IgD-negative memory B cell (primary cell): ENCODE data around the gene MYH11. TPM values are rescaled to one million over a fixed set of nuclear protein-coding genes. Genes with fewer than 3 reads are reported as not detected.
"Not testable (repeated sequence)": the region's sequence is repeated elsewhere in the genome, so short reads cannot be mapped to it uniquely, and the experiment has no call there.

Source experiments
- H3K27ac Mint-ChIP-seq, 3 donors: one replicate each; pipeline ENCODE4 v1.8.0; 2020 to 2022; ENCODE audit warnings: mild to moderate bottlenecking in 3 of 3, mixed read lengths in 3 of 3, moderate library complexity in 1 of 3
- H3K27me3 Mint-ChIP-seq: one replicate; pipeline ENCODE4 v1.8.0; 2021; ENCODE audit warnings: mixed read lengths
- H3K36me3 Mint-ChIP-seq: one replicate; pipeline ENCODE4 v1.8.0; 2020; ENCODE audit warnings: mild to moderate bottlenecking, mixed read lengths
- H3K4me1 Mint-ChIP-seq, 3 donors: one replicate each; pipeline ENCODE4 v1.8.0; 2020 to 2022; ENCODE audit warnings: mixed read lengths in 3 of 3, mild to moderate bottlenecking in 1 of 3
- H3K4me3 Mint-ChIP-seq, 4 donors: one replicate each; pipeline ENCODE4 v1.8.0; 2020 to 2022; ENCODE audit warnings: mild to moderate bottlenecking in 4 of 4, mixed read lengths in 4 of 4, moderate library complexity in 3 of 4
- H3K9me3 Mint-ChIP-seq, 3 donors: one replicate each; pipeline ENCODE4 v1.8.0; 2020 to 2021; ENCODE audit warnings: mixed read lengths in 3 of 3, mild to moderate bottlenecking in 1 of 3
- polyA plus RNA-seq: library from polyadenylated mRNA; unstranded; fragments of 300-500 nt; fragmentation: Illumina TruSeq; gene quantifications from one replicate; pipeline ENCODE4 v1.2.3, GENCODE V29; 2021

The MYH11 gene
- polyA plus RNA-seq, 1 donor from 2014 or later, result 3.9 TPM

- peaks cover 15% of the 10 kb centered on the region for H3K27me3 Mint-ChIP-seq
- no peak overlapping the region for H3K4me3 Mint-ChIP-seq
- peaks cover 16 to 22% (median 19%) of the 10 kb centered on the region in 3 donors for H3K4me1 Mint-ChIP-seq
- H3K9me3 Mint-ChIP-seq, result no peaks in the 10 kb centered on the region
- H3K27ac Mint-ChIP-seq, result no peak overlapping the region
- H3K36me3 Mint-ChIP-seq, result no peaks in the 10 kb centered on the region
Measured at GRCh38 chr16:15858921-15859668, 2.3 kb upstream of the MYH11 start.

- peaks cover 16 to 22% (median 19%) of the 10 kb centered on the region in 3 donors for H3K4me1 Mint-ChIP-seq
- H3K9me3 Mint-ChIP-seq, result no peaks in the 10 kb centered on the region
- peaks cover 15% of the 10 kb centered on the region for H3K27me3 Mint-ChIP-seq
- peak overlapping the region; percentile 34 to 82 (median 56) for H3K4me3 Mint-ChIP-seq
- H3K36me3 Mint-ChIP-seq, result no peaks in the 10 kb centered on the region
- no peak overlapping the region for H3K27ac Mint-ChIP-seq
Measured at GRCh38 chr16:15857724-15858560, 1.1 kb upstream of the MYH11 start.

- Mint-ChIP-seq H3K4me3 (peak overlapping the region in 3 of 4 donors; percentile 74 to 89 (median 87)), H3K27me3 (peaks cover 15% of the 10 kb centered on the region), H3K4me1 (peaks cover 16 to 22% (median 19%) of the 10 kb centered on the region in 3 donors), H3K27ac (no peak overlapping the region), H3K36me3 (no peaks in the 10 kb centered on the region), H3K9me3 (no peaks in the 10 kb centered on the region)
Measured at GRCh38 chr16:15856182-15856581, 646 bp downstream of the MYH11 start.

GRCh38 chr16:15855704-15856003 lies 1.2 kb downstream of the MYH11 start:
- peaks cover 16 to 22% (median 19%) of the 10 kb centered on the region in 3 donors for H3K4me1 Mint-ChIP-seq
- no peaks in the 10 kb centered on the region for H3K36me3 Mint-ChIP-seq
- no peaks in the 10 kb centered on the region for H3K9me3 Mint-ChIP-seq
- H3K4me3 Mint-ChIP-seq, result peak overlapping the region; percentile 20 to 89 (median 80)
- peaks cover 15% of the 10 kb centered on the region for H3K27me3 Mint-ChIP-seq
- H3K27ac Mint-ChIP-seq, result peak overlapping the region in 1 of 3 donors; percentile 74

- Mint-ChIP-seq H3K27me3 (peaks cover 15% of the 10 kb centered on the region), H3K36me3 (no peaks in the 10 kb centered on the region), H3K4me3 (peak overlapping the region; percentile 20 to 89 (median 80)), H3K27ac (peak overlapping the region in 1 of 3 donors; percentile 74), H3K4me1 (peaks cover 16 to 22% (median 19%) of the 10 kb centered on the region in 3 donors), H3K9me3 (no peaks in the 10 kb centered on the region)
Measured at GRCh38 chr16:15854906-15855703, 1.7 kb downstream of the MYH11 start.

GRCh38 chr16:15854061-15854460 lies 2.8 kb downstream of the MYH11 start:
- Mint-ChIP-seq H3K9me3 (no peaks in the 10 kb centered on the region), H3K4me1 (peaks cover 16 to 22% (median 19%) of the 10 kb centered on the region in 3 donors), H3K36me3 (no peaks in the 10 kb centered on the region), H3K4me3 (no peak overlapping the region), H3K27ac (no peak overlapping the region), H3K27me3 (peaks cover 15% of the 10 kb centered on the region)

GRCh38 chr16:15853021-15853420 lies 3.8 kb downstream of the MYH11 start:
- H3K4me1 Mint-ChIP-seq, result peaks cover 16 to 22% (median 18%) of the 10 kb centered on the region in 3 donors
- no peaks in the 10 kb centered on the region for H3K9me3 Mint-ChIP-seq
- H3K27me3 Mint-ChIP-seq, result peaks cover 15% of the 10 kb centered on the region
- H3K36me3 Mint-ChIP-seq, result no peaks in the 10 kb centered on the region
- no peak overlapping the region for H3K27ac Mint-ChIP-seq
- no peak overlapping the region for H3K4me3 Mint-ChIP-seq

GRCh38 chr16:15850555-15850954 lies 6.3 kb downstream of the MYH11 start:
- not testable (repeated sequence) for H3K27ac Mint-ChIP-seq, H3K36me3 Mint-ChIP-seq

GRCh38 chr16:15849209-15849981 lies 7.4 kb downstream of the MYH11 start:
- Mint-ChIP-seq H3K27ac (no peak overlapping the region), H3K27me3 (no peaks in the 10 kb centered on the region), H3K9me3 (no peaks in the 10 kb centered on the region), H3K4me1 (no peaks in the 10 kb centered on the region), H3K36me3 (no peaks in the 10 kb centered on the region), H3K4me3 (no peak overlapping the region)

More at GRCh38 chr16:15850555-15850954, 6.3 kb downstream of the MYH11 start:
- not testable (repeated sequence) for H3K9me3 Mint-ChIP-seq, H3K4me1 Mint-ChIP-seq, H3K27me3 Mint-ChIP-seq, H3K4me3 Mint-ChIP-seq

GRCh38 chr16:15847611-15848175 lies 9.1 kb downstream of the MYH11 start:
- H3K4me3 Mint-ChIP-seq, result no peak overlapping the region
- H3K9me3 Mint-ChIP-seq, result no peaks in the 10 kb centered on the region
- no peak overlapping the region for H3K27ac Mint-ChIP-seq
- H3K27me3 Mint-ChIP-seq, result no peaks in the 10 kb centered on the region
- H3K36me3 Mint-ChIP-seq, result no peaks in the 10 kb centered on the region
- H3K4me1 Mint-ChIP-seq, result no peaks in the 10 kb centered on the region

GRCh38 chr16:15846510-15846909 lies 10.3 kb downstream of the MYH11 start:
- no peak overlapping the region for H3K4me3 Mint-ChIP-seq
- no peaks in the 10 kb centered on the region for H3K9me3 Mint-ChIP-seq
- no peaks in the 10 kb centered on the region for H3K36me3 Mint-ChIP-seq
- no peaks in the 10 kb centered on the region for H3K4me1 Mint-ChIP-seq
- no peak overlapping the region for H3K27ac Mint-ChIP-seq
- no peaks in the 10 kb centered on the region for H3K27me3 Mint-ChIP-seq

- Mint-ChIP-seq H3K4me3 (no peak overlapping the region), H3K36me3 (no peaks in the 10 kb centered on the region), H3K4me1 (no peaks in the 10 kb centered on the region), H3K27me3 (peaks cover 2% of the 10 kb centered on the region), H3K27ac (no peak overlapping the region), H3K9me3 (no peaks in the 10 kb centered on the region)
Measured at GRCh38 chr16:15843635-15844279, 13.1 kb downstream of the MYH11 start.

- H3K36me3 Mint-ChIP-seq, H3K4me3 Mint-ChIP-seq, H3K27ac Mint-ChIP-seq, H3K4me1 Mint-ChIP-seq, H3K27me3 Mint-ChIP-seq, H3K9me3 Mint-ChIP-seq: not testable (repeated sequence)
Measured at GRCh38 chr16:15839204-15839603, 17.6 kb downstream of the MYH11 start.

GRCh38 chr16:15837761-15838160 lies 19.1 kb downstream of the MYH11 start:
- H3K4me3 Mint-ChIP-seq, result no peak overlapping the region
- H3K27me3 Mint-ChIP-seq, result peaks cover 3% of the 10 kb centered on the region
- H3K4me1 Mint-ChIP-seq, result no peaks in the 10 kb centered on the region
- H3K36me3 Mint-ChIP-seq, result no peaks in the 10 kb centered on the region
- no peak overlapping the region for H3K27ac Mint-ChIP-seq
- H3K9me3 Mint-ChIP-seq, result no peaks in the 10 kb centered on the region
